GM19025 (cell line): ENCODE measurements around the gene BCDIN3D.
"Not testable (repeated sequence)": the region's sequence is repeated elsewhere in the genome, so short reads cannot be mapped to it uniquely, and the experiment has no call there.

Source experiments
- ATAC-seq: cut with Tn5 transposase; IDR thresholded peaks from one replicate; pipeline ENCODE4 v1.9.1; 2021; ENCODE audit warnings: mild to moderate bottlenecking, low read depth, moderate library complexity; ENCODE audit not compliant: unreplicated experiment

The BCDIN3D gene

GRCh38 chr12:49842519-49843352, at the start of gene BCDIN3D:
Gene BCDIN3D (minus strand): TSS chr12:49843106. CDS start chr12:49843087, 19 bp downstream.
- ATAC-seq, result peak; percentile 85

- no peak for ATAC-seq
These were observed 49.3 kb upstream of the BCDIN3D start for GRCh38 chr12:49892084-49892731.

- ATAC-seq, result no peak
These were observed 48.6 kb upstream of the BCDIN3D start for GRCh38 chr12:49891476-49891875.

- no peak for ATAC-seq
These were observed 48.1 kb upstream of the BCDIN3D start for GRCh38 chr12:49891012-49891411.

GRCh38 chr12:49890096-49890461, 47.2 kb upstream of the BCDIN3D start:
- ATAC-seq, result no peak

GRCh38 chr12:49889361-49890095, 46.6 kb upstream of the BCDIN3D start:
- ATAC-seq, result no peak

GRCh38 chr12:49888461-49889151, 45.7 kb upstream of the BCDIN3D start:
- ATAC-seq, result no peak

GRCh38 chr12:49887536-49888401, 44.9 kb upstream of the BCDIN3D start:
- ATAC-seq, result no peak

GRCh38 chr12:49887091-49887490, 44.2 kb upstream of the BCDIN3D start:
- no peak for ATAC-seq

GRCh38 chr12:49885663-49886461, 43.0 kb upstream of the BCDIN3D start:
- ATAC-seq, result no peak

- no peak for ATAC-seq
These were observed 42.2 kb upstream of the BCDIN3D start for GRCh38 chr12:49885118-49885517.

GRCh38 chr12:49882851-49883464, 40.1 kb upstream of the BCDIN3D start:
- ATAC-seq, result no peak

- ATAC-seq, result no peak
These were observed 39.4 kb upstream of the BCDIN3D start for GRCh38 chr12:49882248-49882850.

- no peak for ATAC-seq
These were observed 38.7 kb upstream of the BCDIN3D start for GRCh38 chr12:49881415-49882247.

GRCh38 chr12:49880756-49881414, 38.0 kb upstream of the BCDIN3D start:
- ATAC-seq, result no peak

- not testable (repeated sequence) for ATAC-seq
These were observed 36.2 kb upstream of the BCDIN3D start for GRCh38 chr12:49879065-49879464.

GRCh38 chr12:49878021-49878420, 35.1 kb upstream of the BCDIN3D start:
- no peak for ATAC-seq
